NCI-H748 (cell line): ENCODE results near the gene SHOX.
"Not testable (repeated sequence)": the region's sequence is repeated elsewhere in the genome, so short reads cannot be mapped to it uniquely, and the experiment has no call there.

ENCODE experiments used
- DNase-seq: peaks from one replicate; lab custom pipeline; 2025; ENCODE audit not compliant: unreplicated experiment; lab: John Stamatoyannopoulos, UW

The SHOX gene

DNA sequence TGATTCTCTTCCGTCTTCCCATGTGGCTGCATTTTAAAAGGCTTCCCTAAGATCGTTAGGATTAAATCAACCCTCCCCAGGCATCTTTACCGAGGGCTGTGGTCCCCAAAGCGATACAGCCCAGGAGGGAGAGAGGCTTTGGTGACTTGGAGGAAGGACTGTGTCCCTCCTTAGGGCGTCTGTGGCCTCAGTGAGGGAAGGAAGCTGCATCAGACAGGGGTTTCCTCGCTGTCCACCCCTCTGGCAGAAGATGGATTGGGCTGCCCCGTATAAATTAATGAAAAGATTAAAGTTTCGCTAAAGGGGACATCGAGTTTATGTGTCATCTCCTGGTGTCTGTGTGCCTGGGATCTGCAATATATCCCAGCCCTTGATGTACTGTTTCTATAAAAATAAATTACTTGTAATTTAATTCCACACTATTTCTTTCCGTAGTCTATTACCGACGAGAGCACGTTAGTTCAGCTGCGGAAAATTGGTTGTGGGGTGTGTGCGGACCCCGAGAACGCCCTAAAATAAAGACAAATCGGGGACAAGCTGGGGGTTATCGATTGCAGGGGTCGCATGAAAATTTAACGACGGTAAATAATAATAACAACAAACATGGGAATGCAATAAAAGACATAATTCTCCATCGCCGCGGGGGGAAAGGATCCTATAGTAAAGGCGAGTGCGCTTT is 6.5 kb downstream of the SHOX start:
- DNase-seq: no peak

DNA sequence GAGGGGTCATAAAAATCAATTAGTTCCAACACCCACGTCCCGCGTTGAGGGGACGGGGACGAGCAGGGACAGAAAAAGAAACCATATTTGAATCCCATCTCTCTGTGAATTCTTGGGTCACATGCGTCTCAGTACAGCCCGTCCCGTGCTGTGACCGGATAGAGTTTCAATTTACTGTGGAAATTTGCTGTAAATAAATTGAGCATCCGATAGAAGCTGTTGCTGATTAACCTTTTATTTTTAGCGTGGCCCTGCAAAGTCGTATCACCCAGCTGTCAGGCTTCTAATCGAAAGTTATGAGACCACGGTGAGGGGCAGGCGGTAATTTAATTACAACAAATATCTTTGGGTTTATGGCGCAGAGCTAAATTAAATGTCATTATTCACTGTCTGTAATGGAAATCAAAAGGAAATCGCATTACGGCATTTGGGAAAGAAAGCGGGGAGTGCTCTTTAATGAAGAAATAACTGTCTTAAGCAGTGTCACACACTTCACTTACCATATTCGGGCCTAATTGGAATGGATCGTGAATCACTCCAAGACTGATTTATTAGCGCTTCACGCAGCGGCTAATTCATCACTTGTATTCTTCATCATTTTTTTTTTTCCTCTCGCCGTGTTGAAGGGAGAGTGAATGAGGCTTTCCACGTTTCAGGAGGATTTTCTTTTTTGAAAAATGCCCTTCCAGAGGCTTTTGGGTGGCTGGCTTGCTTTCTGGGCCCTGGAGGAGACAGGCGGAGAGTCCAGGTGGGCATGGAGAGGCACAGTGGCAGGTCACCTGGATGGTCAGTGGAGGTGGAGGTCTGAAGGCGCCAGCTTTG is 7.3 kb downstream of the SHOX start:
- no peak for DNase-seq

DNA sequence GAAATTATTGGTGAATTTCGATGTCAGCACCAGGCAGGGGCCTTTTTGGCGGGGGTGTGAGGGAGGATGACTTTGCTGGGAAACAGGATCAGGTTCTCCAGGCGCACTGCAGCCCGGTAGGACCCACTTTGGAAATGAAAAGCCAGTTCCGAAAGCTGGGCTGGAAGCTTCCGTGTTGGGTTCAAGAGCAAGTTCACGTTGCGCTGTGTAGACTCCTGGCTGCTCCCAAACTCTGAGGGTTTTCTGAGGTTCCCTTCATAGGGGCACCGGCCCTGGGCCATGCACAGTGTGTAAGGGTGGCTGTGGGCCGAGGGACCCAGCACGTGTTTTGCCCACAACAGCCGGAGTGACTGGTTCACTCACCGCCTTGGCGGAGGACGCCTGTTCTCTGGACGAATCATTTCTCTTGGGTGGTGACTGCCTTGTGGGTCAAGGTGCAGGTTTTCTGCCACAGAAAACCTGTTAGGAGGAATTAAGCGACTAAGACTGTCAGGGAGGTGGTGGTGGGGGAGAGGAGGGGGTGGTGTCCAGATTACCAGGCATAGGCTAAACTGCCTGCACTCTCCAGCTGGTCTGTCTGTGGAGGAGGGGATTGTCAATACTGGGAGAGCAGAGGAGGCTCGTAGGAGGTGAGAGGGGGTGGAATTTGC is 8.0 kb downstream of the SHOX start:
- DNase-seq: no peak

DNA sequence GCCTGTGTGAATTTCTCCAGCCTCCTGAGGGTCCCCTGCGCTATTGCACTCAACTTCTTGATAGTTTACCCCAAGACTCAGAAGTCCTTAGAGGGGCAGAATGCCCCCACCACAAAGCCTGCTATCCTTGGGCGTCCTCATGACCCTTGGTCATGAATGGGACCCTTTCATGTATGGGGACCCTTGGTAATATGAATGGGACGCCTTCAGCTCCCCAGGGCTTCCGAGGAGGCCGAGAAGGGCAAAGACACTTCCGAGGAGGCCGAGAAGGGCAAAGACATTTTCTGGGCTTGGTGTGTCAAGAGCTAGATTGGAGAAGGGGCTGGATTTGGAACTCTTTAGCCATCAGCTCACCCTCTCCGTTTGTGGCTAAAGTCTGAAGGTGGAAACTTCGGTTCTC is 8.6 kb downstream of the SHOX start:
- no peak for DNase-seq

DNA sequence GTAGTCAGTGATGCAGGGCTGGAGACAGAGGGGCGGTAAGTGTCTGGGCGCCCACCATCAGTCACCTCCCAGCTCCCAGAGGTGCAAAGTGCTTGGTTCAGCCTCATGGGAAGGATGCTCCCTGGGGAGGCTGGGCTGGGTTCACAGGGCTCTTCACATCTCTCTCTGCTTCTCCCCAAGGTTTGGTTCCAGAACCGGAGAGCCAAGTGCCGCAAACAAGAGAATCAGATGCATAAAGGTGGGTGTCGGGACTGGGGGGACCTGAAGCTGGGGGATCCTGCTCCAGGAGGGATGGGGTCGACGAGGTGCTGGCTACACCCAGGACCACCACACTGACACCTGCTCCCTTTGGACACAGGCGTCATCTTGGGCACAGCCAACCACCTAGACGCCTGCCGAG is 10.1 kb downstream of the SHOX start:
- no peak for DNase-seq

DNA sequence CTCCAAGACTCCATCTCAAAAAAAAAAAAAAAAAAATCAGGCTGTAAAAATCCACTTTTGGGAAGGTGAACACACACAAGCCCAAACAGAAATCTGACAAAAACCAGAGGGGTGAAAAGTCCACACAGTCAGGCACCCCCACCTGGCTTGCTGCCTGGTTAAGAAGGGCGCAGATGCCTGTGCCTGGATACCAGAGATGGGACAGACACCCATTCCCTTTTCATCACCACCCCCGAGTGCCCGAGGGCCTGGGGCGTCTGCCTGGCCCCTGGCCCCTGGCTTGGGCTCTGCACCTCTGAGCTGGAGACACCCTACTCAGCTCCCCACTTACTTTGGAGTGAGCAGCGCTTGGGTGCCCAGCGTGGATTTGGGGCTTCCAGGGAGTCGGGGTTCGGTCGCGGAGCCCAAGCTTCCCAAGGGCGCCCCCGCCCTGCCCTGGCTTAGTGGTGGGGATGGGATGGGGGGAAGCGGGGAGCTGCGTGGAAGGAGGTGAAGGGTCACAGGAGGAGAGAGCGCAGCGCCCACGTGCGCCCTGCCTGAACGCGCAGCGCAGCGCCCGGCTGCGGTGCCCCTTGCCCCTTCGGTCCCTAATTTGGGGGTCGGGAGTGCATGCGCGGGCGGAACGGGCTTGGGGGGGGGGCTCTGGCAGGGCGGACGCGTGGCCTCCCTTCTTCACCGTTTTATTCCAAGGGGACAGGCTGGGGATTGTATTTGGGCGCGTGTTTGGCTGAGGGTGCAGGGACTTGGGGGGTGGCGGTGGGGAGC is 11.3 kb downstream of the SHOX start:
- no peak for DNase-seq

DNA sequence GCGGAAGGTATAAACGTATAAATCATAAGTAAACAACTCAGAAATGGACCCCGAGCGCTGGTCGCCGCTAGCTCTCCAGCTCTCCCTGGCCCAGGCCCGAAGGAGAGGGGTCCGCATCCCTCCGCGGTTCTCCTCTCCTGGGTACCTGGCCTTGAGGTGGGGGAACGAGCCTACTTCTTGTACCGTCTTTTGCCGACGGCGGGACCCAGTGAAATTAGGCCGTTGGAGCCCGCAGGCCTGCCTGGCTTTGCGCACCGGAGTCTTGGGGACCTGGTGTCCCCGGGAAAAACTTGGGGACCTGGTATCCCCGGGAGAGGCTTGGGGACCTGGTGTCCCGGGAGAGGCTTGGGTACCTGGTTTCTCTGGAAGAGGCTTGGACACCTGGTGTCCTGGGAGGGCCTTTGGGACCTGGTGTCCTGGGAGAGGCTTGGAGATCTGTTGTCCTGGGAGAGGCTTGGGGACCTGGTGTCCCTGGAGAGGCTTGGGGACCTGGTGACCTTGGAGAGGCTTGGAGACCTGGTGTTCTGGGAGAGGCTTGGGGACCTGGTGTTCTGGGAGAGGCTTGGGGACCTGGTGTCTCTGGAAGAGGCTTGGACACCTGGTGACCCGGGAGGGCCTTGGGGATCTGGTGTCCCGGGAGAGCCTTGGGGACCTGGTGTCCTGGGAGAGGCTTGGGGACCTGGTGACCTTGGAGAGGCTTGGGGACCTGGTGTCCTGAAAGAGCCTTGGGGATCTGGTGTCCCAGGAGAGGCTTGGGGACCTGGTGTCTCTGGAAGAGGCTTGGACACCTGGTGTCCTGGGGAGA is 12.0 kb downstream of the SHOX start:
- DNase-seq: no peak

DNA sequence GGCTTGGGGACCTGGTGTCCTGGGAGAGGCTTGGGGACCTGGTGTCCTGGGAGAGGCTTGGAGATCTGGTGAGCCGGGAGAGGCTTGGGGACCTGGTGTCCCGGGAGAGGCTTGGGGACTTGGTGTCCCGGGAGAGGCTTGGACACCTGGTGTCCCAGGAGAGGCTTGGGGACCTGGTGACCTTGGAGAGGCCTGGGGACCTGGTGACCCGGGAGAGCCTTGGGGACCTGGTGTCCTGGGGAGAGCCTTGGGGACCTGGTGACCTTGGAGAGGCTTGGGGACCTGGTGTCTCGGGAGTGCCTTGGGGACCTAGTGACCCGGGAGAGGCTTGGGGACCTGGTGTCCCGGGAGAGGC is 12.6 kb downstream of the SHOX start:
- DNase-seq: no peak

DNA sequence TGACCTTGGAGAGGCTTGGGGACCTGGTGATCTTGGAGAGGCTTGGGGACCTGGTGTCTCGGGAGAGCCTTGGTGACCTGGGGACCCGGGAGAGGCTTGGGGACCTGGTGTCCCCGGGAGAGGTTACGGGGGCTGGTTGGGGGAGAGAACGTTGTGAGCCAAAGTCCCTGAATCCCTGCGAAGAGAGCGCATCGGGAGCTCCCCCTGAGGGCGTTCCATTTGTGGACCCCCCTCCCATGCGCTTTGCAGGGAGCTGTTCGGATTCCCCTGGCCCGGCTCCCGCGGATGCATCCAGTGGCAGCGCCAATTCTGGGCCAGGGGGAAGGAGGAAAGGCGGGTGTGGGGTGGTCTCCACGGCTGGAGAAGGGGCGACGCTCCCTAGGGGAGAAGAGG is 13.3 kb downstream of the SHOX start:
- no peak for DNase-seq

DNA sequence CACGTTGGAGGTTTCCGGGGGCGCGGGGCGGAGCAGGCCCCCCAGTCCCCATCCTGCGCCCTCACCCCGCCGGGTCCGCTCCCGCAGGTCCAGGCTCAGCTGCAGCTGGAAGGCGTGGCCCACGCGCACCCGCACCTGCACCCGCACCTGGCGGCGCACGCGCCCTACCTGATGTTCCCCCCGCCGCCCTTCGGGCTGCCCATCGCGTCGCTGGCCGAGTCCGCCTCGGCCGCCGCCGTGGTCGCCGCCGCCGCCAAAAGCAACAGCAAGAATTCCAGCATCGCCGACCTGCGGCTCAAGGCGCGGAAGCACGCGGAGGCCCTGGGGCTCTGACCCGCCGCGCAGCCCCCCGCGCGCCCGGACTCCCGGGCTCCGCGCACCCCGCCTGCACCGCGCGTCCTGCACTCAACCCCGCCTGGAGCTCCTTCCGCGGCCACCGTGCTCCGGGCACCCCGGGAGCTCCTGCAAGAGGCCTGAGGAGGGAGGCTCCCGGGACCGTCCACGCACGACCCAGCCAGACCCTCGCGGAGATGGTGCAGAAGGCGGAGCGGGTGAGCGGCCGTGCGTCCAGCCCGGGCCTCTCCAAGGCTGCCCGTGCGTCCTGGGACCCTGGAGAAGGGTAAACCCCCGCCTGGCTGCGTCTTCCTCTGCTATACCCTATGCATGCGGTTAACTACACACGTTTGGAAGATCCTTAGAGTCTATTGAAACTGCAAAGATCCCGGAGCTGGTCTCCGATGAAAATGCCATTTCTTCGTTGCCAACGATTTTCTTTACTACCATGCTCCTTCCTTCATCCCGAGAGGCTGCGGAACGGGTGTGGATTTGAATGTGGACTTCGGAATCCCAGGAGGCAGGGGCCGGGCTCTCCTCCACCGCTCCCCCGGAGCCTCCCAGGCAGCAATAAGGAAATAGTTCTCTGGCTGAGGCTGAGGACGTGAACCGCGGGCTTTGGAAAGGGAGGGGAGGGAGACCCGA is 14.0 kb downstream of the SHOX start:
- no peak for DNase-seq

DNA sequence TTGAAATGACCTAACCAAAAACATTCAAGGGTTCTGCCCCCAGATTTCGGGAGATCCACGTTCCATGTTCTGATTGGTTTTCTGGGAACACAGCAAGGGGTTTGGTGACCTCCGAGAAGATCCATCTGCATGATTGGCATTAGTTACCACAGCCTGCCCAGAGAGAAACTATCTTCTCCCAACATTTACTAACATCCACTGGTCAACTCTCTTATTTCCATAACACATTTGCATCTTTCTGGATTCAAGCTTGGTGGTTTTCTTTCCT is 15.6 kb downstream of the SHOX start:
- no peak for DNase-seq

DNA sequence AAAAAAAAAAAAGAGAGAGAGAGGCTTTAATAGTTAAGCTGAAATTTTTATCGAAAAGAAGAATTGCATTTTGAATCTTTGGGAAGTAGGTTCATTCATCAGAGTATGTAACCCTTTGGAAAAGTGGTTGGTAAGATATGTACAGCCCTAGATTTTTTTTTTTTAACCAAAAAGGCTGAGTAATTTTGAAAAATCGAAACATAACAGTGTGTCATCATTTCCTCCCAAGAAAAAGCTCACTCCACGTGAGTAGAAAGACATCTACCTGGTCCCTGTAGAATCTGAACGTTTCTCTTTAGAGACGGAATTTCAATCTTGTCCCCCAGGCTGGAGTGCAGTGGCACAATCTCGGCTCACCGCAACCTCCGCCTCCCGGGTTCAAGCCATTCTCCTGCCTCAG is 16.2 kb downstream of the SHOX start:
- DNase-seq: no peak

DNA sequence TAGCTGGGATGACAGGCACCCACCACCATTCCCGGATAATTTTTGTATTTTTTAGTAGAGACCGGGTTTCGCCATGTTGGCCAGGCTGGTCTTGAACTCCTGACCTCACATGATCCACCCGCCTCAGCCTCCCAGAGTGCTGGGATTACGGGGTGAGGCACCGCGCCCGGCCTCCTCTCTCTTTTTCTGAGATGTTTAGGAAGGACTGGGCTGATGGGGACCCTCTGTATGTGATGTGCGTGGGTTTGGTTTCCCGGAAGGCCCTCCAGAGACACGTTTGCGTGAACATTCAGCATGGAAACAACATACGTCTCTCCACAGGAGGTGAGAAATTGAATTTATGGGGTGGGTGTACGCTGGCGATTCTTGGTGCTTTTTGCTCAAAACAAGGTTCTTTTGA is 18.6 kb downstream of the SHOX start:
- DNase-seq: no peak

DNA sequence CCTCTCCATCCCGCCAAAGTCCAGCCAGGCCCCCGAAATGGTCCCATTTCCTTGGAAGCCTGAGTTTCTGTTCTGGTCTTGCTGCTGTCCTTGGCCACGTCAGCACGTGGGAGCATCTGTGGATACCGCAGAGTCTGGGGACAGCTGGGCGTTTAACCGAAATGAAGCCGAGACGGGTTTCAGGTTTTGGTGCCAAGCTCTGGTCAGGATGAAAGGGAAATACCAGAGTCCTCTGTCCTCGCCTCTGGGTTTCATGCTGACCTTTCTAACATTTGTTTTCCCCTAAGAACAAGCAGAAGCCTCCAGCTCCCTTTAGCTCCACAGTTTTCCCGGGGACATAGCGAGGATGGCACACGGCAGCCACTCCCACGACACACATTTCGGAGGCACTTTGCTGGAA is 19.7 kb downstream of the SHOX start:
- no peak for DNase-seq

DNA sequence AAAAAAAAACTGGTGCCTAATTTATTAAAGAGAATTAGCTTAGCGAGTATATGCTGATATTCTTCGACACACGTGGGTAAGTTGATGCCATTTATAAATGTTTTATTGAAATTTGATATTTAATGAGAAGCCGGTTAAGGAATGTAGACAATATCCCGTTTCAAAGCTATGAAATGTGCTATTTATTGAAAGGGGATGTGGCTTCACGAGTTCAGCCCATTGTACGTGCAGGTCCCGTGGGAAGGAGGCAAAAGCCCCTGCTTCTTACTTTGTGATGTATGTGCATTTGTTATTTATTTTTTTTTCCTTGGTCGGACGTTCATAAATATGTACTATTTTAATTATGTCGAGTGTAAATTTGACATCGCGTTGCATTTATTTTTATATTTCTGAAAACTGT is 20.2 kb downstream of the SHOX start:
- no peak for DNase-seq

DNA sequence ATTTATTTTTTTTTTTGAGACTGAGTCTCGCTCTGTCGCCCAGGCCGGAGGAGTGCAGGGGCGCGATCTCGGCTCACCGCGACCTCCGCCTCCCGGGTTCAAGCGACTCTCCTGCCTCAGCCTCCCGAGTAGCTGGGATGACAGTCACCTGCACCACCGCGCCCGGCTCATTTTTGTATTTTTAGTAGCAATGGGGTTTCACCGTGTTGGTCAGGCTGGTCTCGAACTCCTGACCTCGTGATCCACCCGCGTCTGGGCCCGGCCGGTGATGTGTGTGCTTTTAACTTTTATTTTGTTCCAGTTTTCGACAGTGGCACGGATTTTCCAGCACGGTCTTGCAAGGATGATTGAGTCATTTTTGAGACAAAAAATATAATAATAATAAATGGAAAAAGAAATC is 21.3 kb downstream of the SHOX start:
- DNase-seq: not testable (repeated sequence)

DNA sequence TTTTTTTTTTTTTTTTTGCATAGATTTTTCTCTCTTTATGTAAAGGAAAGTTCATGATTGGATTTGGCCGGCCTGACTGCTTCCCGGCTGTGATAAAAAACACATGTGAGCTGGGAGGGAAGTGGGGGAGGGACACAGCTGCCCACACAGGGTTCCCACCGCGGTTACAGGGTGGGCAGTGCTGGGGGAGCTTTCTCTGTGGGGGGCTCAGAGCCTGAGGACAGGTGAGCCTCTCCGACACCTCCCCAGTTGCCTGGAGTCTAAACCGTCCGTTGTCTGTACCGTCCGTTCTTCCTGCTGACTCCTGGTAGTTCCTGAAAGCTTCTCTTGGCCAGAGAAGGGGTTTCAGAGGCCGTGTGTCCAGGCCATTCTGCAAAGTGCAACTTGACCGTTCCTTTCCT is 21.8 kb downstream of the SHOX start:
- no peak for DNase-seq

DNA sequence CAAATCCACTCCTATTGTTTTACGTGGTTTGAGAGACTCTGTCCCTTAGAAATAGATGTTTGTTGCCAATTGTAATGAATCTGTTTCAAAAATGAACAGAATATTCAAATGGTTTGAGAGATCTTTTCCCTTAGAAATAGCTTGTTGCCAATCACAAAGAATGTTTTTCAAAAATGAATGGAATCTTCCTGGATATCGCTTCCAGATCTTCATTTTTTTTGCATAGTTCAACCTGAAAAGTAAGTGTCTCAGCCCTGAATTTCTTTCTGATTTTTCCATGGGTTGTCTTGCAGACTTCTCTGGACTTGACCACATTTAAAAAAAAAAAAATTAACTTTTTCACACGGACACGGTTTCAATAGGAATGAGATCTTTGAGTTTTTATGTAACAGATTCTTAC is 22.7 kb downstream of the SHOX start:
- DNase-seq: no peak

DNA sequence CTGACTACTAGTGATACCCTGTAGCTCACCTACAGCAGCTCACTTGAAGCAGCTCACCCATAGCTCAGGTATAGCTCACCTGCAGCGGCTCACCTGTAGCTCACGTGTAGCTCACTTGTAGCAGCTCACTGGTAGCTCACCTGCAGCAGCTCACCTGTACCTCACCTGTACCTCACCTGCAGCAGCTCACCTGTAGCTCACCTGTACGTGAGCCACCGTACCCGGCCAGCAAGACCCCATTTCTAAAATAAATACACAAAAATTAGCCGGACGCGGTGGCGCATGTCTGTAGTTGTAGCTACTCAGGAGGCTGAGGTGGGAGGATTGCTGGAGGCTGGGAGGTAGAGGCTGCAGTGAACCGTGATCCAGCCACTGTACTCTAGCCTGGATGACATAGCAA is 30.6 kb downstream of the SHOX start:
- no peak for DNase-seq

DNA sequence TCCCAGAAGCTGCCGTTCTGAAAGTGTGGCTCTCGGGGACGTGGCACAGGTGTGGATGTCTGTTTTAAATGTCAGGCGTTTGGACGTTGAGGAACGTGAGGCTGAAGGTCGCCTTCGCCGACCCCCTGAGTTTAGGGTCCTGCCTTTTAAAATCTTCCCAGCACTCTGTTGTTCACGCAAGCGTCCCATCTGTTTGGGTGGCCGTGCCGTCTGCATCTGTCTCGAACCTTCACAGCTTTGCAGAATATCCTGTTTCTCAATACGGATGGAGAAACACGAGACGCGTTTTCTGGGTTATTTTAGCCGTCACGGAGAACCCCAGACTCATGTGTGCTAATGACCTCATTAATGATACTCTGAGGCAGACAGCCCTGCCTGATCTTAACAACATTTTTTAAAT is 31.5 kb downstream of the SHOX start:
- no peak for DNase-seq
